GM12875 (cell line): ENCODE measurements around the gene DGUOK.

Source experiments
- H3K4me3 ChIP-seq: one replicate; pipeline ENCODE4 v1.5.1; 2011; ENCODE audit warnings: low read depth, low read length, control low read depth
- TF ChIP-seq, protein P1 (sequence below): IDR thresholded peaks from 2 replicates; pipeline ENCODE4 v1.5.1; 2011; ENCODE audit warnings: low read depth, mild to moderate bottlenecking, control low read depth, inconsistent platforms, low read length, moderate library complexity, borderline replicate concordance; ENCODE audit not compliant: insufficient read depth

DGUOK gene

DNA sequence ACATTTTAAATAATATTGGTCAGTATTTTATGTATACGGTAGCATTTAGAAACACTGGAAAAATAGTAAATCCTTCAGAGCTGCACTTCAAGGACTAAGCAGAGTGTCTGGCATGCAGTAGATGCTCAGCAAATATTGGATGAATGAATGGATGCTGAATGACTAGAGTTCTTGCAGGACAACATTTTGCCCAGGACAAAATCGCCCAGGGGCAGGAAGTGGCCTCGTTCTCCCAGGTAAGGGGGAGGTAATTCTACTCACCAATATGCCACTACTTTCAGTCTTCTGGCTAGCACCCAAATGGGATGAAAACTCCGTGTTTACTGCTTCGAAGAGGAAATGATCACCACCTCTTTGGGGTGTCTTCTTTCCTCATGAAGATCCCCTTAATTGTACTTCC, 4.0 kb upstream of the DGUOK start:
- TF ChIP-seq, protein P1, sequence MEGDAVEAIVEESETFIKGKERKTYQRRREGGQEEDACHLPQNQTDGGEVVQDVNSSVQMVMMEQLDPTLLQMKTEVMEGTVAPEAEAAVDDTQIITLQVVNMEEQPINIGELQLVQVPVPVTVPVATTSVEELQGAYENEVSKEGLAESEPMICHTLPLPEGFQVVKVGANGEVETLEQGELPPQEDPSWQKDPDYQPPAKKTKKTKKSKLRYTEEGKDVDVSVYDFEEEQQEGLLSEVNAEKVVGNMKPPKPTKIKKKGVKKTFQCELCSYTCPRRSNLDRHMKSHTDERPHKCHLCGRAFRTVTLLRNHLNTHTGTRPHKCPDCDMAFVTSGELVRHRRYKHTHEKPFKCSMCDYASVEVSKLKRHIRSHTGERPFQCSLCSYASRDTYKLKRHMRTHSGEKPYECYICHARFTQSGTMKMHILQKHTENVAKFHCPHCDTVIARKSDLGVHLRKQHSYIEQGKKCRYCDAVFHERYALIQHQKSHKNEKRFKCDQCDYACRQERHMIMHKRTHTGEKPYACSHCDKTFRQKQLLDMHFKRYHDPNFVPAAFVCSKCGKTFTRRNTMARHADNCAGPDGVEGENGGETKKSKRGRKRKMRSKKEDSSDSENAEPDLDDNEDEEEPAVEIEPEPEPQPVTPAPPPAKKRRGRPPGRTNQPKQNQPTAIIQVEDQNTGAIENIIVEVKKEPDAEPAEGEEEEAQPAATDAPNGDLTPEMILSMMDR = no peak
- H3K4me3 ChIP-seq = no peak overlapping the region

DNA sequence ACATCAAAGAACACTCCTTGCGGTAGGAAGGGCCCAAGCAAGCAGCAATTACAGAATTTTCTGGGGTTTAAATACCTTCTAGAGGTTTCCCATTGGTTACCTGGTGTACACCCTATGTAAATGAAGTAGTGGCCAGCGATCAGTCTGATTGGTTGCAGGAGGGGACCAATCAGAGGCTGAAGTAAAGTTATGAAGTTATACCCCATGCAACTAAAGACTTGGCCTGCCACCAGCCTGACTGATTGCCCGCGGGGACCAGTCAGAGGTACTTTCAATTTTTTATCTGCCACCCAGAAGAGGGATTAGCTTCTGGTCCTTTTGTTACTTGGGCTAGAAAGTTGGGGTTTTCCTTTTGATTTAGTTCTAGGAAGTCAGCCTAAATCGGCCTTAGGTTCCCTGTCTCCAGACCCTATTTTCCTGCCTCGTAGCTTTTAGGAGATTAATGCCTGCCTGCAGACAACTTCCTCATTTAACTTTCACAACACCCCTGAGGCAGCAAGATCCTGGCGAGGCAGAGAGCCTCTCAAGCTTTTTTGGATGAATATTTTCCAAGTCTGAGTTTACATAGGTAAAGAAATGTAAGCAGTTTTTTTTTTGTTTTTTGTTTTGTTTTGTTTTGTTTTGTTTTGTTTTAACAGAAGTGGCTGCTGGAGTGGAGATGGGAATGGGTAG, 1.5 kb upstream of the DGUOK start:
- TF ChIP-seq, protein P1 = no peak
- no peak overlapping the region for H3K4me3 ChIP-seq

DNA sequence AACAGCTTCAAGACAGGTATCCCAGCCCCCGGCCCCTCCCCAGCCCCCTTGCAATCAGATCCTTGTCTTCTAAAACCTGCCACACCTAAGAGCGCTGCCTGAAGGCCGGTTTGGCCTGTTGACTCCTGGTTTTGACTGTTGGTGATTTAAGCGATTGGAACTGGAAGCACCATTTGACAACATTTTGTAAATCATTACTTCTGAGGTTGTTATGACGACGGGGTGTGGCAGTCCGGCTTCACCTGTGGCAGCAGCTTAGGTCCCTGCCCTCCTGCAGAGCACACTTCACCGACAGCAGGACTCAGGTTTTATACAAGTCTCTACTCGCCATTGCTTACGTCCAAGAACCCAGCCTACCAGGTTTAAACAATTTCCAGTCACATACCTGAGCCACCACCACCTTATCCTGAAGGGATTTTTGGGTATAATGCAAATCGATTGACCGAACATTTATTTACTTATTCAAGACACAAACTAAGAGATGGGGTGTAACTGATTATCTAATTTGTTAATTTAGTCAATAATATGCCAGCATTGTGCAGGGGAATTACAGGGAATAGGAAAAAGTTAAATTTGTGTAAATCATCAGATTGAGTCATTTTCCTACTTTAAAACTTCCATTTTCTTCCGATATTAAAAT, 707 bp upstream of the DGUOK start:
- H3K4me3 ChIP-seq = no peak overlapping the region
- TF ChIP-seq, protein P1 = no peak

DNA sequence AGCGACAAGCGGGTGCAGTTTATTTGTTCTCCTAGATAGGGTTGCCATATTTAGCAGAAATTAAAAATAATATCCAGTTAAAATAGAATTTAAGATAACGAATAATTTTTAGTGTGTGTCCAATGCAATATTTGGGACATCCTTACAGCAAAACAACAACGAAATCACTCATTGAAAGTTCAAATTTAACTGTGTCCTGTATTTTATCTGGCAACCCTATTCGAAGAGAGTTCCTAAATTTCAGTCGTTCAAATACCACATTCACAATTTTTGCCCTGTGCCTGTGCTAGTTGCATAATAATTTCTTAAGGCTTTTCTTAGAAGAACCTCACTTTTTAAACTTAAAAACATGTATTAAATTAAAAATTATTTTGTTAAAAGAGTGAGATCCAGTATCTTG, 664 bp downstream of the DGUOK start:
- TF ChIP-seq, protein P1 = no peak
- peak overlapping the region; percentile 75 for H3K4me3 ChIP-seq

DNA sequence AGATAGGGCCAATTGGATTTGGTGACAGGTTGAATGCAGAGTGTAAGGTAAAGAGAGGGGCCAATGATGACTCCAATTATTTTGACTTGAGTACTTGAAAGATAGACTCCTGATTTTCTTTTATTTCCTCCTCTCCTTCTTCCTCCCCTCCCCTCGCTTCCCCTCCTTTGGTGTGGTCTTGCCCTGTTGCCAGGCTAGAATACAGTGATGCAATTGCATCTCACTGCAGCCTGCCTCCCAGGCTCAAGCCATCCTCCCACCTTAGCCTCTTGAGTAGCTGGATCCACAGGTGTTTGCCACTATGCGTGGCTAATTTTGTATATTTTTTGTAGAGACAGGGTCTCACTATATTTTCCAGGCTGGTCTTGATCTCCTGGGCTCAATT, 2.3 kb downstream of the DGUOK start:
- H3K4me3 ChIP-seq = no peak overlapping the region
- TF ChIP-seq, protein P1 = no peak

DNA sequence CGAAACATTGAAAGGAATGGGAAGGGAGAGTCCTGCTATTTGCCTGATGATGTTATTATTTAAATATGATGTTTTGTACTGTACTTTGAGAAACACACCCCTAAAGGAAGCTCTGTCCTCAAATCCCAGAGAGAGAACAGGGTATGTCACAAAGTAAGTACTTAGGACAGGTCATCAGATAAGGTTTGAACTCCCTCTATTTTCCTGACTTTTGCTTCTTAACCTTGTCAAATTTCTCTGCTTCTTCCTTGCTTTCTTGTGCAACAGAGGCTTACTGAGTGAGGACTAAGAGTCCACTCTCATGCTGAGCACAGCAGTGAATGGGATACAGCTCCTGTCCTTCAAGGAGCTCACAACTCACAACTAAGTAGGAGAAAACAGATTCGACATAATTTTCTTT, 3.7 kb downstream of the DGUOK start:
- no peak overlapping the region for H3K4me3 ChIP-seq
- TF ChIP-seq, protein P1 = no peak
